Peyer's patch (tissue), 4 donors: ENCODE results near the gene STAT4.

Experiments used
- CTCF ChIP-seq, 6 experiments: fragments of 450-650 bp in 4 of 6; fragments of 200-600 bp in 2 of 6; sonication (generic) in 1 of 6; IDR thresholded peaks; one replicate each; pipeline ENCODE4 v1.5.1; 2017 to 2019; ENCODE audit warnings: antibody characterized with exemption in 6 of 6, mild to moderate bottlenecking in 3 of 6, moderate library complexity in 1 of 6
- POLR2A ChIP-seq, 2 donors: fragments of 450-650 bp; IDR thresholded peaks; one replicate each; pipeline ENCODE4 v1.5.1; 2017; ENCODE audit warnings: antibody characterized with exemption in 2 of 2, mild to moderate bottlenecking in 2 of 2, moderate library complexity in 2 of 2

- TF ChIP-seq CTCF (IDR thresholded peaks at IDR 0.05): no peak
- TF ChIP-seq POLR2A (IDR thresholded peaks at IDR 0.05): peak; percentile 63 to 75
These were observed at the start of gene STAT4 for GRCh38 chr2:191150600-191151330.
